ENCODE measurements around the gene SH3BP5L. TPM values are rescaled to one million over a fixed set of nuclear protein-coding genes. Genes with fewer than 3 reads are reported as not detected.

SH3BP5L gene
- total and polyA plus RNA-seq, 2 of the 8 experiments (the other 6 are each of a cell fraction or from before 2014, with no cell fraction given) = 20.2 to 28.4 TPM

DNA sequence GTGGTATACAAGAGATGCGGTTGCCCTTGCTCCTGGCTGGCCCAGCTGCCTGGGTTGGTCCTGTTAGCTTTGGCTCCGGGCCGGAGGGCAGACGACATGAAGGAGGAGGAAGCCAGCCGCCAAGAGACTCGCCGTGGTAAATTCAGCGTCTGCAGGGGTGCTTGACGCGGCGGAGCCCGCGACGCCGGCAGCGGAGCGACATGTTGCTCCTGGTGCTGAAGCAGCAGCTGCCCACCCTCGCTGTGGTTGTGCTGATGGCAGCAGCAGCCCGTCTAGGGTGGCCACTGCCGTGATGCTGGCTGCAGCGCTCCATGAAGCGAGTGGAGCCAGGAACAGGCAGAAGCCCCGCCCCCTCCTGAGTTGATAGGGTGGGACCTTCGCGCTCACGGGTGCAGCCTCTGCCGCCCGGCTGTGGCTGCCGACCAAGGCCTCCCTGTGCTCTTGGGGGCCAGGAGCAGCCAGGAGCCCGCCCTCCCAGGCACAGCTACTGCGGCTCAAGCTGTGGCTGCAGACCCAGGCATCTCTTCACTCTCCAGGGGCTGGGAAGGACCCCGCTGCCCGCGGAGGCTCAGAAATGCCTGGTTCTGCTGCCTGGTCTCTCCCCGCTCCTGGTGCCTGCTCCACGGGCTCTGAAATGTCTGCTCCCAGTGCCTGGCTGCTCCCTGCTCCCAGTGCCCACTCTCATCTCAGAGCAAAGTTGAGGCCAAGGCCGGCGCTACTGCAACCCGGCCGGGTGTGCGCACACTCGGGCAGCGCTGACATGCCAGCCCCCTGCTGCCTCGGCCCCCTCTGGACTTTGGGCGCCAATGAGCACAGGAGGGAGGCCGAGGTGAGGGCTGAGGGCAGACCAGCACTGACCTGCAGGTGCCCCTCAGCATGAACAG is 37.5 kb upstream of the SH3BP5L start (continued):
- TF ChIP-seq TCF12 (IDR thresholded peaks at IDR 0.05; ENCODE audit: low read depth, low read length) = no peak
- no peak for TF ChIP-seq CHD2 (IDR thresholded peaks at IDR 0.05; ENCODE audit: low read length)
- TF ChIP-seq BCL11A (IDR thresholded peaks at IDR 0.05; ENCODE audit: low read depth in 2 of 2, low read length in 2 of 2) = no peak
- no peak for TF ChIP-seq ZNF274 (IDR thresholded peaks at IDR 0.05; ENCODE audit: borderline replicate concordance, extremely low read depth, low read length)
- TF ChIP-seq RFX5 (IDR thresholded peaks at IDR 0.05; ENCODE audit: borderline replicate concordance, low read depth, low read length) = no peak
- TF ChIP-seq, protein P1, sequence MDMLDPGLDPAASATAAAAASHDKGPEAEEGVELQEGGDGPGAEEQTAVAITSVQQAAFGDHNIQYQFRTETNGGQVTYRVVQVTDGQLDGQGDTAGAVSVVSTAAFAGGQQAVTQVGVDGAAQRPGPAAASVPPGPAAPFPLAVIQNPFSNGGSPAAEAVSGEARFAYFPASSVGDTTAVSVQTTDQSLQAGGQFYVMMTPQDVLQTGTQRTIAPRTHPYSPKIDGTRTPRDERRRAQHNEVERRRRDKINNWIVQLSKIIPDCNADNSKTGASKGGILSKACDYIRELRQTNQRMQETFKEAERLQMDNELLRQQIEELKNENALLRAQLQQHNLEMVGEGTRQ (IDR thresholded peaks at IDR 0.05; ENCODE audit: low read length) = no peak
- TF ChIP-seq TEAD4 (IDR thresholded peaks at IDR 0.05; ENCODE audit: low read depth, low read length) = no peak
- TF ChIP-seq HDAC2 (IDR thresholded peaks at IDR 0.05; ENCODE audit: borderline replicate concordance in 1 of 2, low read depth in 2 of 2, low read length in 2 of 2) = peak in 1 of 2 experiments; percentile 78; a peak in 1 of 4 replicates
- TF ChIP-seq CTBP2 (IDR thresholded peaks at IDR 0.05; ENCODE audit: borderline replicate concordance, insufficient read depth, insufficient read length, low read length) = no peak
- TF ChIP-seq MAFK (IDR thresholded peaks at IDR 0.05; ENCODE audit: low read depth, low read length) = no peak
- peak in 1 of 2 experiments; percentile 53; a peak in 2 of 3 replicates for TF ChIP-seq POLR2A (IDR thresholded peaks at IDR 0.05; ENCODE audit: control extremely low read depth in 1 of 2, low read depth in 2 of 2, low read length in 2 of 2)
- peak; percentile 44; the same call in 1 of the 2 replicates for TF ChIP-seq PHF8 (conservative IDR thresholded peaks at IDR 0.05; ENCODE audit: low read depth, low read length)
- no peak for TF ChIP-seq NRF1 (IDR thresholded peaks at IDR 0.05; ENCODE audit: low read depth, low read length)
- TF ChIP-seq CHD1 (IDR thresholded peaks at IDR 0.05; ENCODE audit: low read depth, low read length) = no peak
- peak; percentile 48; the same call in 1 of the 2 replicates for TF ChIP-seq SUZ12 (IDR thresholded peaks at IDR 0.05; ENCODE audit: low read length)
- TF ChIP-seq HDAC6 (IDR thresholded peaks at IDR 0.05; ENCODE audit: low read depth, low read length) = no peak
- TF ChIP-seq, protein P2, sequence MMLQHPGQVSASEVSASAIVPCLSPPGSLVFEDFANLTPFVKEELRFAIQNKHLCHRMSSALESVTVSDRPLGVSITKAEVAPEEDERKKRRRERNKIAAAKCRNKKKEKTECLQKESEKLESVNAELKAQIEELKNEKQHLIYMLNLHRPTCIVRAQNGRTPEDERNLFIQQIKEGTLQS (IDR thresholded peaks at IDR 0.05; ENCODE audit: insufficient read depth, low read depth, low read length) = no peak
- peak; percentile 32 for TF ChIP-seq ASH2L (IDR thresholded peaks at IDR 0.05; ENCODE audit: low read length)
- TF ChIP-seq CREB1 (IDR thresholded peaks at IDR 0.05) = peak; percentile 90
- 0 out of 2 replicates have a peak, but pooled peaks have one; percentile 70 for TF ChIP-seq RBBP5 (IDR thresholded peaks at IDR 0.05; ENCODE audit: borderline replicate concordance, low read depth, low read length)
- no peak for TF ChIP-seq GTF2F1 (IDR thresholded peaks at IDR 0.05; ENCODE audit: borderline replicate concordance, low read depth, low read length)
- TF ChIP-seq NANOG (IDR thresholded peaks at IDR 0.05; ENCODE audit: insufficient read depth, low read depth, low read length, poor library complexity, severe bottlenecking) = no peak

All from H1 (cell line).